ENCODE measurements around the gene NPAP1.

- TF ChIP-seq EP300 (IDR thresholded peaks at IDR 0.05) (no peak), POLR2A (IDR thresholded peaks at IDR 0.05) (no peak), POLR2AphosphoS5 (IDR thresholded peaks at IDR 0.05) (no peak), CTCF (IDR thresholded peaks at IDR 0.05) (no peak)
Measured at GRCh38 chr15:24676431-24676830, 856 bp downstream of the NPAP1 start.

Data from gastroesophageal sphincter (tissue), 3 donors.